Fibroblast of lung (primary cell): Measurements from ENCODE around the gene TAOK1. TPM values are rescaled to one million over a fixed set of nuclear protein-coding genes. Genes with fewer than 3 reads are reported as not detected.

ENCODE experiments used
- DNase-seq, 2 donors: peaks; one replicate each; pipeline versions ENCODE4 v3.0.0 to v3.0.0-alpha.2; 2010; ENCODE audit warnings: low read depth in 2 of 2
- H2AFZ ChIP-seq: 2 replicates; pipeline ENCODE4 v1.5.1; 2012; ENCODE audit warnings: low read length, control low read depth, inconsistent platforms
- H3K27ac ChIP-seq: 2 replicates; pipeline ENCODE4 v1.5.1; 2011; ENCODE audit warnings: low read length, control low read depth; ENCODE audit not compliant: insufficient read depth
- H3K27me3 ChIP-seq: 2 replicates; pipeline ENCODE4 v1.5.1; 2011; ENCODE audit warnings: mild to moderate bottlenecking, low read length; ENCODE audit not compliant: control insufficient read depth, insufficient read depth
- H3K36me3 ChIP-seq: 2 replicates; pipeline ENCODE4 v1.5.1; 2011; ENCODE audit warnings: low read length; ENCODE audit not compliant: control insufficient read depth, insufficient read depth
- H3K4me1 ChIP-seq: 2 replicates; pipeline ENCODE4 v1.5.1; 2011; ENCODE audit warnings: low read length; ENCODE audit not compliant: control insufficient read depth, insufficient read depth; ENCODE audit errors: extremely low read depth
- H3K4me2 ChIP-seq: 2 replicates; pipeline ENCODE4 v1.5.1; 2011; ENCODE audit warnings: low read length, control low read depth; ENCODE audit not compliant: insufficient read depth; ENCODE audit errors: extremely low read depth
- H3K4me3 ChIP-seq, 4 experiments: fragments of 200-600 bp in 1 of 4; sonication (generic) in 1 of 4; replicated peaks in 1 of 4; 2 replicates each; pipeline ENCODE4 v1.5.1; 2011 to 2016; ENCODE audit warnings: low read length in 4 of 4, low read depth in 3 of 4, mild to moderate bottlenecking in 3 of 4, control low read depth in 2 of 4, inconsistent platforms in 1 of 4, mixed read lengths in 1 of 4; ENCODE audit not compliant: insufficient read depth in 1 of 4; ENCODE audit errors: control extremely low read depth in 1 of 4
- H3K79me2 ChIP-seq: 2 replicates; pipeline ENCODE4 v1.5.1; 2012; ENCODE audit warnings: mild to moderate bottlenecking, low read length, inconsistent platforms; ENCODE audit not compliant: control insufficient read depth, insufficient read depth
- H3K9ac ChIP-seq: 2 replicates; pipeline ENCODE4 v1.5.1; 2011; ENCODE audit warnings: mild to moderate bottlenecking, low read length, control low read depth; ENCODE audit not compliant: insufficient read depth
- H3K9me3 ChIP-seq: 2 replicates; pipeline ENCODE4 v1.5.1; 2012; ENCODE audit warnings: low read depth, low read length; ENCODE audit not compliant: control insufficient read depth, insufficient read depth
- H4K20me1 ChIP-seq: 2 replicates; pipeline ENCODE4 v1.5.1; 2011; ENCODE audit warnings: low read length; ENCODE audit not compliant: control insufficient read depth, insufficient read depth; ENCODE audit errors: extremely low read depth
- CTCF ChIP-seq, 2 donors: IDR thresholded peaks in 1 of 2; conservative IDR thresholded peaks in 1 of 2; 1 replicate in 1 of 2; 2 replicates in 1 of 2; pipeline ENCODE4 v1.5.1; 2011 to 2012; ENCODE audit warnings: low read length in 2 of 2, control low read depth in 1 of 2, inconsistent platforms in 1 of 2, low read depth in 1 of 2, mild to moderate bottlenecking in 1 of 2
- EZH2 ChIP-seq: IDR thresholded peaks from 2 replicates; pipeline ENCODE4 v1.5.1; 2012; ENCODE audit warnings: low read length, control low read depth, mild to moderate bottlenecking; ENCODE audit errors: missing control alignments
- polyA plus RNA-seq, 2 donors: library from polyadenylated mRNA; depleted of rRNA in 1 of 2; stranded (reverse) in 1 of 2; unstranded in 1 of 2; fragments of >200 nt; gene quantifications; 2 replicates each; pipeline ENCODE4 v1.2.1, GENCODE V29; 2011 to 2012; ENCODE audit warnings: missing spikeins in 1 of 2
- total RNA-seq: library from RNA; depleted of rRNA; stranded (reverse); fragments of >200 nt; gene quantifications from 2 replicates; pipeline ENCODE4 v1.2.1, GENCODE V29; 2014

The TAOK1 gene
- total and polyA plus RNA-seq, 2 donors (not counting 1 experiment from before 2014, with no cell fraction given), result 35.1 to 62.8 TPM

- H3K4me2 ChIP-seq, result peak overlapping the region; percentile 94
- H3K27me3 ChIP-seq, result no peaks in the 10 kb centered on the region
- no peaks in the 10 kb centered on the region for H3K9me3 ChIP-seq
- H3K79me2 ChIP-seq, result peaks cover 52% of the 10 kb centered on the region
- H3K27ac ChIP-seq, result peak overlapping the region; percentile 36
- H3K4me3 ChIP-seq, result peak overlapping the region; percentile 72 to 85 (median 80)
- H2AFZ ChIP-seq, result no peak overlapping the region
- no peaks in the 10 kb centered on the region for H4K20me1 ChIP-seq
- H3K4me1 ChIP-seq, result peaks cover 20% of the 10 kb centered on the region
- H3K36me3 ChIP-seq, result peaks cover 4% of the 10 kb centered on the region
- H3K9ac ChIP-seq, result peak overlapping the region; percentile 39
- TF ChIP-seq EZH2, result no peak
- no peak for TF ChIP-seq CTCF (conservative IDR thresholded peaks at IDR 0.05 in 1 of 2, IDR thresholded peaks at IDR 0.05 in 1 of 2; ENCODE audit: low read depth in 1 of 2, low read length in 2 of 2)
- peak in 1 of 2 donors; percentile 12 for DNase-seq
These were observed 197.9 kb downstream of the TAOK1 start for GRCh38 chr17:29588017-29588561.

- Histone ChIP-seq H3K4me3 (peak overlapping the region; percentile 72 to 85 (median 80)), H3K27ac (peak overlapping the region; percentile 36), H3K4me2 (peak overlapping the region; percentile 94), H4K20me1 (no peaks in the 10 kb centered on the region), H3K9ac (peak overlapping the region; percentile 39), H3K79me2 (peaks cover 45% of the 10 kb centered on the region), H3K4me1 (peaks cover 20% of the 10 kb centered on the region), H2AFZ (peak overlapping the region; percentile 29), H3K9me3 (no peaks in the 10 kb centered on the region), H3K36me3 (no peaks in the 10 kb centered on the region), H3K27me3 (no peaks in the 10 kb centered on the region)
- DNase-seq, result peak; percentile 9 to 24
- TF ChIP-seq CTCF (conservative IDR thresholded peaks at IDR 0.05 in 1 of 2, IDR thresholded peaks at IDR 0.05 in 1 of 2; ENCODE audit: low read depth in 1 of 2, low read length in 2 of 2) (no peak), EZH2 (no peak)
These were observed 198.6 kb downstream of the TAOK1 start for GRCh38 chr17:29588562-29589411.
